22Rv1 (cell line): ENCODE measurements around the gene CHID1.

ENCODE experiments used
- CTCF ChIP-seq: fragments of 450-650 bp; IDR thresholded peaks from 2 replicates; pipeline ENCODE4 v1.5.1; 2017; ENCODE audit warnings: mild to moderate bottlenecking
- ZFX ChIP-seq: fragments of 450-650 bp; IDR thresholded peaks from 2 replicates; pipeline ENCODE4 v1.6.1; 2017; ENCODE audit warnings: antibody characterized with exemption, borderline replicate concordance

- TF ChIP-seq CTCF (no peak), ZFX (no peak)
Observed at GRCh38 chr11:849951-850774, 60.4 kb downstream of the CHID1 start.
